ENCODE results near the gene IER5L. TPM values are rescaled to one million over a fixed set of nuclear protein-coding genes. Genes with fewer than 3 reads are reported as not detected.
"Not testable (repeated sequence)": the region's sequence is repeated elsewhere in the genome, so short reads cannot be mapped to it uniquely, and the experiment has no call there.

Gene IER5L
- total RNA-seq, 2 experiments from 2014 or later, result 2.6 to 2.8 TPM

- ChIA-PET POLR2A (interaction anchor here (1.1 to 2.1 kb wide), 2 partner anchors 33 to 453 kb away, joined by 3 to 7 read pairs; partner anchors contain the start of gene NTMT1), CTCF (interaction anchor here (0.5 to 4.5 kb wide), 12 partner anchors 9 to 1022 kb away, joined by 3 to 42 read pairs (median 4); no protein-coding TSS in a partner anchor)
- peaks cover 5% of the 10 kb centered on the region for H3K27me3 Mint-ChIP-seq
- no peak overlapping the region for H3K27ac Mint-ChIP-seq
- H3K4me3 Mint-ChIP-seq, result no peak overlapping the region
- H3K4me1 Mint-ChIP-seq, result peaks cover 18% of the 10 kb centered on the region
- no peaks in the 10 kb centered on the region for H3K36me3 Mint-ChIP-seq (ENCODE audit: low read depth)
- H3K9me3 Mint-ChIP-seq (ENCODE audit: low read depth), result no peaks in the 10 kb centered on the region
- DNase-seq, result no peak
- intact Hi-C loops (cut with DNase I, micrococcal nuclease), result loop anchor here in 1 of 2 experiments (10.0 kb wide), 2 partner anchors 152 to 312 kb away; no protein-coding TSS in a partner anchor
- ATAC-seq, result no peak
Measured at GRCh38 chr9:129172816-129173215, 5.2 kb downstream of the IER5L start.

GRCh38 chr9:129171993-129172751, 5.9 kb downstream of the IER5L start:
- Mint-ChIP-seq H3K4me1 (peaks cover 24% of the 10 kb centered on the region), H3K4me3 (no peak overlapping the region), H3K36me3 (ENCODE audit: low read depth) (no peaks in the 10 kb centered on the region), H3K27me3 (peaks cover 5% of the 10 kb centered on the region), H3K9me3 (ENCODE audit: low read depth) (no peaks in the 10 kb centered on the region), H3K27ac (no peak overlapping the region)
- ChIA-PET CTCF (interaction anchor here (0.5 to 4.5 kb wide), 9 partner anchors 8 to 1023 kb away, joined by 3 to 42 read pairs (median 4); no protein-coding TSS in a partner anchor), POLR2A (interaction anchor here (0.6 kb wide), 1 partner anchor 1043 kb away, joined by 4 read pairs; no protein-coding TSS in a partner anchor)
- intact Hi-C loops (cut with DNase I, micrococcal nuclease), result loop anchor here in 1 of 2 experiments (10.0 kb wide), 2 partner anchors 153 to 313 kb away; no protein-coding TSS in a partner anchor
- DNase-seq (no peak), ATAC-seq (no peak)

GRCh38 chr9:129170229-129170628, 7.8 kb downstream of the IER5L start:
- intact Hi-C loops (cut with DNase I, micrococcal nuclease), result loop anchor here in 1 of 2 experiments (10.0 kb wide), 2 partner anchors 155 to 315 kb away; no protein-coding TSS in a partner anchor
- no peak overlapping the region for H3K27ac Mint-ChIP-seq
- ChIA-PET CTCF (interaction anchor here (1.1 to 3.2 kb wide), 3 partner anchors 28 to 38 kb away, joined by 4 to 14 read pairs (median 5); no protein-coding TSS in a partner anchor), POLR2A (no interaction called here)
- H3K36me3 Mint-ChIP-seq (ENCODE audit: low read depth), result no peaks in the 10 kb centered on the region
- peaks cover 26% of the 10 kb centered on the region for H3K4me1 Mint-ChIP-seq
- ATAC-seq (no peak), DNase-seq (no peak)
- H3K27me3 Mint-ChIP-seq, result peaks cover 5% of the 10 kb centered on the region
- no peak overlapping the region for H3K4me3 Mint-ChIP-seq
- no peaks in the 10 kb centered on the region for H3K9me3 Mint-ChIP-seq (ENCODE audit: low read depth)

GRCh38 chr9:129166623-129167557, 11.2 kb downstream of the IER5L start:
- Mint-ChIP-seq H3K27me3 (no peaks in the 10 kb centered on the region), H3K36me3 (ENCODE audit: low read depth) (no peaks in the 10 kb centered on the region), H3K27ac (peak overlapping the region; percentile 31), H3K4me3 (peak overlapping the region; percentile 55), H3K9me3 (ENCODE audit: low read depth) (no peaks in the 10 kb centered on the region), H3K4me1 (peaks cover 22% of the 10 kb centered on the region)
- ATAC-seq (peak; percentile 64), DNase-seq (peak; percentile 54)
- ChIA-PET CTCF (interaction anchor here (0.6 to 1.8 kb wide), 9 partner anchors 12 to 808 kb away, joined by 3 to 8 read pairs (median 4); no protein-coding TSS in a partner anchor), POLR2A (interaction anchor here (1.1 kb wide), 1 partner anchor 11 kb away, joined by 3 read pairs; the partner anchor contains the start of gene IER5L)
- intact Hi-C loops (cut with DNase I, micrococcal nuclease), result loop anchor here in 1 of 2 experiments (2.0 kb wide), 1 partner anchor 26 kb away; no protein-coding TSS in a partner anchor

GRCh38 chr9:129165198-129165597, 12.9 kb downstream of the IER5L start:
- Mint-ChIP-seq H3K9me3 (ENCODE audit: low read depth) (no peaks in the 10 kb centered on the region), H3K36me3 (ENCODE audit: low read depth) (no peaks in the 10 kb centered on the region), H3K27me3 (no peaks in the 10 kb centered on the region), H3K27ac (no peak overlapping the region), H3K4me1 (peaks cover 19% of the 10 kb centered on the region), H3K4me3 (no peak overlapping the region)
- intact Hi-C loops (cut with DNase I, micrococcal nuclease), result no loop called here
- DNase-seq, result no peak
- CTCF ChIA-PET, result interaction anchor here (0.6 to 1.7 kb wide), 3 partner anchors 22 to 591 kb away, joined by 4 to 8 read pairs (median 7); no protein-coding TSS in a partner anchor
- no peak for ATAC-seq
- POLR2A ChIA-PET, result no interaction called here

- H3K9me3 Mint-ChIP-seq (ENCODE audit: low read depth), result no peaks in the 10 kb centered on the region
- DNase-seq (no peak), ATAC-seq (no peak)
- no peaks in the 10 kb centered on the region for H3K27me3 Mint-ChIP-seq
- POLR2A ChIA-PET, result no interaction called here
- no peak overlapping the region for H3K4me3 Mint-ChIP-seq
- CTCF ChIA-PET, result interaction anchor here (1.2 to 1.4 kb wide), 2 partner anchors 8 to 22 kb away, joined by 4 to 7 read pairs; no protein-coding TSS in a partner anchor
- H3K36me3 Mint-ChIP-seq (ENCODE audit: low read depth), result no peaks in the 10 kb centered on the region
- peaks cover 16% of the 10 kb centered on the region for H3K4me1 Mint-ChIP-seq
- intact Hi-C loops (cut with DNase I, micrococcal nuclease), result no loop called here
- no peak overlapping the region for H3K27ac Mint-ChIP-seq
Measured at GRCh38 chr9:129164246-129164930, 13.7 kb downstream of the IER5L start.

- H3K36me3 Mint-ChIP-seq (ENCODE audit: low read depth), result no peaks in the 10 kb centered on the region
- H3K27me3 Mint-ChIP-seq, result no peaks in the 10 kb centered on the region
- H3K27ac Mint-ChIP-seq, result no peak overlapping the region
- ATAC-seq, result no peak
- H3K9me3 Mint-ChIP-seq (ENCODE audit: low read depth), result no peaks in the 10 kb centered on the region
- intact Hi-C loops (cut with DNase I, micrococcal nuclease), result no loop called here
- POLR2A ChIA-PET, result no interaction called here
- no peak overlapping the region for H3K4me3 Mint-ChIP-seq
- peaks cover 16% of the 10 kb centered on the region for H3K4me1 Mint-ChIP-seq
- DNase-seq, result no peak
- CTCF ChIA-PET, result interaction anchor here (1.2 to 1.4 kb wide), 2 partner anchors 9 to 21 kb away, joined by 4 to 7 read pairs; no protein-coding TSS in a partner anchor
Measured at GRCh38 chr9:129163753-129164152, 14.3 kb downstream of the IER5L start.

GRCh38 chr9:129163198-129163670, 14.8 kb downstream of the IER5L start:
- DNase-seq; H3K4me3 Mint-ChIP-seq; POLR2A ChIA-PET; H3K36me3 Mint-ChIP-seq (ENCODE audit: low read depth); ATAC-seq; H3K9me3 Mint-ChIP-seq (ENCODE audit: low read depth); H3K27ac Mint-ChIP-seq; intact Hi-C loops (cut with DNase I, micrococcal nuclease); H3K27me3 Mint-ChIP-seq: not testable (repeated sequence)
- CTCF ChIA-PET, result interaction anchor here (1.0 kb wide), 1 partner anchor 20 kb away, joined by 3 read pairs; no protein-coding TSS in a partner anchor
- peaks cover 16% of the 10 kb centered on the region for H3K4me1 Mint-ChIP-seq

- DNase-seq (no peak), ATAC-seq (peak; percentile 39)
- peaks cover 10% of the 10 kb centered on the region for H3K4me1 Mint-ChIP-seq
- H3K4me3 Mint-ChIP-seq, result no peak overlapping the region
- ChIA-PET POLR2A (no interaction called here), CTCF (interaction anchor here (1.0 to 1.1 kb wide), 2 partner anchors 20 to 27 kb away, joined by 3 read pairs; no protein-coding TSS in a partner anchor)
- no peaks in the 10 kb centered on the region for H3K36me3 Mint-ChIP-seq (ENCODE audit: low read depth)
- no peaks in the 10 kb centered on the region for H3K9me3 Mint-ChIP-seq (ENCODE audit: low read depth)
- H3K27me3 Mint-ChIP-seq, result no peaks in the 10 kb centered on the region
- H3K27ac Mint-ChIP-seq, result no peak overlapping the region
- intact Hi-C loops (cut with DNase I, micrococcal nuclease), result no loop called here
Measured at GRCh38 chr9:129162497-129163197, 15.4 kb downstream of the IER5L start.

GRCh38 chr9:129161534-129161837, 16.6 kb downstream of the IER5L start:
- no peaks in the 10 kb centered on the region for H3K9me3 Mint-ChIP-seq (ENCODE audit: low read depth)
- H3K27ac Mint-ChIP-seq, result no peak overlapping the region
- POLR2A ChIA-PET, result no interaction called here
- DNase-seq (no peak), ATAC-seq (no peak)
- intact Hi-C loops (cut with DNase I, micrococcal nuclease), result no loop called here
- H3K4me3 Mint-ChIP-seq, result no peak overlapping the region
- no peaks in the 10 kb centered on the region for H3K27me3 Mint-ChIP-seq
- H3K4me1 Mint-ChIP-seq, result no peaks in the 10 kb centered on the region
- H3K36me3 Mint-ChIP-seq (ENCODE audit: low read depth), result no peaks in the 10 kb centered on the region
- CTCF ChIA-PET, result interaction anchor here (0.6 to 1.1 kb wide), 5 partner anchors 12 to 355 kb away, joined by 3 to 5 read pairs (median 3); no protein-coding TSS in a partner anchor

Measured in activated CD4-positive, alpha-beta T cell treated with anti-CD3 and anti-CD28 coated beads for 36 hours (primary cell).